HCT116 (cell line): Measurements from ENCODE around the gene GABRP. TPM values are rescaled to one million over a fixed set of nuclear protein-coding genes. Genes with fewer than 3 reads are reported as not detected.

Experiments used
- total RNA-seq: library from RNA; stranded (reverse); gene quantifications from one replicate; pipeline ENCODE4 v1.2.1, GENCODE V29; 2021; ENCODE audit not compliant: unreplicated experiment

Gene GABRP
- total RNA-seq, 1 experiment from 2014 or later = not detected

Other genes starting within 250 kb of the GABRP start
- 18.2 TPM for gene RANBP17, start 78.3 kb downstream of the GABRP start, total RNA-seq